Measurements from ENCODE around the gene ANKRD13B.
"Not testable (repeated sequence)": the region's sequence is repeated elsewhere in the genome, so short reads cannot be mapped to it uniquely, and the experiment has no call there.

ANKRD13B gene

GRCh38 chr17:29592850-29593551 is at the start of gene ANKRD13B:
Gene ANKRD13B, plus strand, starts transcription at chr17:29593132. Its CDS starts 490 bp downstream, at chr17:29593622.
- DNase-seq = peak; percentile 44

GRCh38 chr17:29544066-29544465 is 48.9 kb upstream of the ANKRD13B start:
- DNase-seq = no peak

GRCh38 chr17:29546085-29546484 is 46.8 kb upstream of the ANKRD13B start:
- DNase-seq = no peak

GRCh38 chr17:29546830-29547229 is 46.1 kb upstream of the ANKRD13B start:
- DNase-seq = no peak

GRCh38 chr17:29549177-29549923 is 43.6 kb upstream of the ANKRD13B start:
- no peak for DNase-seq

- no peak for DNase-seq
Observed at GRCh38 chr17:29555840-29556239, 37.1 kb upstream of the ANKRD13B start.

- DNase-seq = no peak
Observed at GRCh38 chr17:29557085-29557738, 35.7 kb upstream of the ANKRD13B start.

- DNase-seq = no peak
Observed at GRCh38 chr17:29557739-29558116, 35.2 kb upstream of the ANKRD13B start.

- not testable (repeated sequence) for DNase-seq
Observed at GRCh38 chr17:29558139-29558538, 34.8 kb upstream of the ANKRD13B start.

GRCh38 chr17:29559640-29560039 is 33.3 kb upstream of the ANKRD13B start:
- no peak for DNase-seq

- DNase-seq = no peak
Observed at GRCh38 chr17:29560316-29560715, 32.6 kb upstream of the ANKRD13B start.

GRCh38 chr17:29561554-29562517 is 31.1 kb upstream of the ANKRD13B start:
- DNase-seq = no peak

- DNase-seq = no peak
Observed at GRCh38 chr17:29562615-29563014, 30.3 kb upstream of the ANKRD13B start.

- no peak for DNase-seq
Observed at GRCh38 chr17:29563816-29564215, 29.1 kb upstream of the ANKRD13B start.

GRCh38 chr17:29565643-29566472 is 27.1 kb upstream of the ANKRD13B start:
- DNase-seq = peak; percentile 67

- peak; percentile 58 for DNase-seq
Observed at GRCh38 chr17:29566473-29567303, 26.2 kb upstream of the ANKRD13B start, which contains the start of gene ABHD15. Gene ABHD15, minus strand, starts transcription at chr17:29567037. Its CDS starts 71 bp downstream, at chr17:29566966.

- no peak for DNase-seq
Observed at GRCh38 chr17:29567304-29567553, 25.7 kb upstream of the ANKRD13B start.

- DNase-seq = peak; percentile 81
Observed at GRCh38 chr17:29567554-29568330, 25.2 kb upstream of the ANKRD13B start.

GRCh38 chr17:29568331-29569244 is 24.3 kb upstream of the ANKRD13B start, which contains the start of gene TP53I13:
Gene TP53I13, plus strand, starts transcription at chr17:29568701. Its CDS starts 58 bp downstream, at chr17:29568759.
- DNase-seq = peak; percentile 86

All from stimulated activated CD4-positive, alpha-beta T cell treated with anti-CD3 and anti-CD28 coated beads, Interleukin-1b, Interleukin-23, amount 100 ng/mL, for 48 hours (primary cell).